PFSK-1 (cell line): ENCODE results near the gene NRARP.

Experiments used
- FOXP2 ChIP-seq: optimal IDR thresholded peaks from 2 replicates; pipeline ENCODE3; 2011; ENCODE audit warnings: borderline replicate concordance, control low read depth, inconsistent platforms; ENCODE audit not compliant: insufficient read depth; ENCODE audit errors: extremely low read length, extremely low read depth
- POLR2AphosphoS5 ChIP-seq: IDR thresholded peaks from 2 replicates; pipeline ENCODE4 v1.6.1; 2012; ENCODE audit warnings: low read depth, mild to moderate bottlenecking, control low read depth, low read length, moderate library complexity
- REST ChIP-seq, 2 experiments: IDR thresholded peaks; 2 replicates each; pipeline versions ENCODE4 v1.6.1 to v1.8.0; 2011 to 2012; ENCODE audit warnings: low read depth in 2 of 2, low read length in 2 of 2, control low read depth in 1 of 2, inconsistent platforms in 1 of 2, mild to moderate bottlenecking in 1 of 2, moderate library complexity in 1 of 2; ENCODE audit not compliant: insufficient read depth in 1 of 2
- SIN3A ChIP-seq: IDR thresholded peaks from 2 replicates; pipeline ENCODE4 v1.6.1; 2012; ENCODE audit warnings: mild to moderate bottlenecking, low read length, moderate library complexity, borderline replicate concordance; ENCODE audit not compliant: insufficient read depth
- TAF1 ChIP-seq: IDR thresholded peaks from 2 replicates; pipeline ENCODE4 v1.6.1; 2012; ENCODE audit warnings: low read length, control low read depth, borderline replicate concordance; ENCODE audit not compliant: insufficient read depth

DNA sequence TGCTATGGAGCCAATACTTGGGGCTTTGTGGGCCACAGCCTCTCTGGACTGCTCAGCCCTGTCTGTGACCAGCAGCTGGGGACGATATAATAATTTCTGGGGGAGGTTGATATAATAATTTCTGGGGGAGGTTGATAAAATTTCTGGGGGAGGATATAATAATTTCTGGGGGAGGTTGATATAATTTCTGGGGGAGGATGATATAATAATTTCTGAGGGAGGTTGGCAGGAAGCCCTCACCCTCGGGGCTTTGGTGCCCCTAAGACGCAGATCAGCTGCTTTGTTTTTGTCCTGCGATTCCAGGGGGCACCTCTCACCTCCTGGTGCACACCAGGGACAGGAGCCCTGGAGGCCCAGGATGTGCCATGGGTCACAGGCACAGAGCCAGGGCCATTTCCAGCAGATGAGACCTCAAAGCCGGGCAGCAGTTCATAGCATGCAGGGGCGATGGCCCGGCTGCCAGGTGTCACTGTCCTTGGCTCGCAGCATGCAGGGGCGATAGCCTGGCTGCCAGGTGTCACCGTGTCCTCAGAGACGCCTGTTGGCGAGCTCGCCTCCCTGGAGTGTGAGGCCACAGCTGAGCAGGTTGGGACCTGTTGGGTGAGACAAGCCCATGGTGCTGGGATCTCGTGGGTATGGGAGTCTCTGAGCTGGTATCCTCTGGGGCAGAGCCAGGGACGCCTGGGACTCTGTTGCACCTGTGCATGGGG is 28.3 kb downstream of the NRARP start:
- no peak for TF ChIP-seq POLR2AphosphoS5
- no peak for TF ChIP-seq SIN3A
- TF ChIP-seq TAF1, result no peak
- TF ChIP-seq REST (IDR thresholded peaks at IDR 0.05; ENCODE audit: insufficient read depth in 1 of 2, low read depth in 2 of 2, low read length in 2 of 2), result no peak
- no peak for TF ChIP-seq FOXP2
